Epithelial cell of esophagus (primary cell): Measurements from ENCODE around the gene SRSF10.
A peak's percentile ranks its signal among the peaks of the same experiment; 100 is the strongest.

ENCODE experiments used
- DNase-seq: peaks from one replicate; pipeline ENCODE4 v3.0.0; 2010; ENCODE audit warnings: low read depth
- H3K4me3 ChIP-seq: 2 replicates; pipeline ENCODE4 v1.5.1; 2011; ENCODE audit warnings: mild to moderate bottlenecking, low read length, control low read depth
- CTCF ChIP-seq: IDR thresholded peaks from 2 replicates; pipeline ENCODE4 v1.5.1; 2011; ENCODE audit warnings: low read depth, mild to moderate bottlenecking, low read length, control low read depth, inconsistent platforms; ENCODE audit not compliant: insufficient read depth; ENCODE audit errors: missing control alignments

SRSF10 gene

GRCh38 chr1:23977854-23978191, 2.3 kb downstream of the SRSF10 start:
- TF ChIP-seq CTCF = no peak
- DNase-seq = no peak
- peak overlapping the region; percentile 79 for H3K4me3 ChIP-seq

GRCh38 chr1:23977187-23977853, 2.8 kb downstream of the SRSF10 start:
- TF ChIP-seq CTCF = no peak
- H3K4me3 ChIP-seq = no peak overlapping the region
- no peak for DNase-seq

- H3K4me3 ChIP-seq = no peak overlapping the region
- TF ChIP-seq CTCF = no peak
Observed at GRCh38 chr1:23967871-23968270, 12.3 kb downstream of the SRSF10 start.

GRCh38 chr1:23966973-23967493, 13.1 kb downstream of the SRSF10 start:
- H3K4me3 ChIP-seq = no peak overlapping the region
- no peak for DNase-seq
- TF ChIP-seq CTCF = no peak

More at GRCh38 chr1:23967871-23968270, 12.3 kb downstream of the SRSF10 start:
- DNase-seq = no peak

- H3K4me3 ChIP-seq = no peak overlapping the region
- peak; percentile 15 for DNase-seq
- TF ChIP-seq CTCF = no peak
Observed at GRCh38 chr1:23964790-23965740, 15.1 kb downstream of the SRSF10 start.

GRCh38 chr1:23964235-23964668, 15.9 kb downstream of the SRSF10 start:
- H3K4me3 ChIP-seq = no peak overlapping the region
- TF ChIP-seq CTCF = no peak
- no peak for DNase-seq
